Neuronal stem cell (in vitro differentiated cells): ENCODE measurements around the gene NDUFA6.
"Not testable (repeated sequence)": the region's sequence is repeated elsewhere in the genome, so short reads cannot be mapped to it uniquely, and the experiment has no call there.

ENCODE experiments used
- DNase-seq: peaks from one replicate; pipeline ENCODE4 v3.0.0-alpha.2; 2013; ENCODE audit warnings: low spot score
- H2AFZ ChIP-seq: one replicate; pipeline ENCODE4 v1.6.1; 2013; ENCODE audit warnings: mild to moderate bottlenecking, low read length, inconsistent platforms
- H2AK5ac ChIP-seq: 2 replicates; pipeline ENCODE4 v1.6.1; 2013; ENCODE audit warnings: low read depth, mild to moderate bottlenecking, inconsistent platforms, low read length, moderate library complexity, mixed read lengths
- H2BK120ac ChIP-seq: 2 replicates; pipeline ENCODE4 v1.6.1; 2013; ENCODE audit warnings: low read depth, mild to moderate bottlenecking, inconsistent platforms, low read length, moderate library complexity, mixed read lengths
- H2BK12ac ChIP-seq: one replicate; pipeline ENCODE4 v1.6.1; 2013; ENCODE audit warnings: low read length, inconsistent platforms
- H2BK15ac ChIP-seq: 2 replicates; pipeline ENCODE4 v1.6.1; 2013; ENCODE audit warnings: mild to moderate bottlenecking, low read length, inconsistent platforms, mixed read lengths
- H2BK5ac ChIP-seq: one replicate; pipeline ENCODE4 v1.6.1; 2013; ENCODE audit warnings: inconsistent platforms, mild to moderate bottlenecking, low read length, moderate library complexity
- H3K14ac ChIP-seq: one replicate; pipeline ENCODE4 v1.6.1; 2013; ENCODE audit warnings: low read length, inconsistent platforms
- H3K18ac ChIP-seq: 2 replicates; pipeline ENCODE4 v1.6.1; 2013; ENCODE audit warnings: low read length, inconsistent platforms
- H3K23ac ChIP-seq: 2 replicates; pipeline ENCODE4 v1.6.1; 2013; ENCODE audit warnings: low read depth, mild to moderate bottlenecking, mixed read lengths, low read length, inconsistent platforms; ENCODE audit not compliant: poor library complexity
- H3K27ac ChIP-seq: replicated peaks from 3 replicates; pipeline ENCODE4 v1.5.1; 2013; ENCODE audit warnings: low read length, inconsistent platforms
- H3K27me3 ChIP-seq, 3 experiments: 2 replicates each; pipeline ENCODE4 v1.6.1; 2013; ENCODE audit warnings: low read length in 3 of 3, mild to moderate bottlenecking in 2 of 3, inconsistent platforms in 1 of 3, low read depth in 1 of 3, mixed read lengths in 1 of 3, moderate library complexity in 1 of 3; ENCODE audit not compliant: control insufficient read depth in 3 of 3, insufficient read depth in 3 of 3
- H3K36me3 ChIP-seq, 2 donors: replicated peaks in 1 of 2; 2 replicates each; pipeline ENCODE4 v1.6.1; 2013; ENCODE audit warnings: low read length in 2 of 2; ENCODE audit not compliant: control insufficient read depth in 2 of 2, insufficient read depth in 2 of 2
- H3K4ac ChIP-seq: 2 replicates; pipeline ENCODE4 v1.6.1; 2013; ENCODE audit warnings: inconsistent platforms, mild to moderate bottlenecking, low read length, moderate library complexity
- H3K4me1 ChIP-seq, 2 donors: 1 replicate in 1 of 2; 2 replicates in 1 of 2; pipeline ENCODE4 v1.6.1; 2013; ENCODE audit warnings: low read length in 2 of 2, low read depth in 1 of 2; ENCODE audit not compliant: control insufficient read depth in 2 of 2, insufficient read depth in 1 of 2
- H3K4me2 ChIP-seq: one replicate; pipeline ENCODE4 v1.6.1; 2013; ENCODE audit warnings: mild to moderate bottlenecking, low read length, inconsistent platforms; ENCODE audit not compliant: insufficient read depth, poor library complexity, severe bottlenecking
- H3K4me3 ChIP-seq, 2 donors: 2 replicates each; pipeline ENCODE4 v1.5.1; 2013; ENCODE audit warnings: low read length in 2 of 2, mild to moderate bottlenecking in 2 of 2, inconsistent platforms in 1 of 2, moderate library complexity in 1 of 2
- H3K79me1 ChIP-seq: one replicate; pipeline ENCODE4 v1.6.1; 2013; ENCODE audit warnings: low read depth, mild to moderate bottlenecking, inconsistent platforms, low read length, moderate library complexity
- H3K9ac ChIP-seq: one replicate; pipeline ENCODE4 v1.6.1; 2013; ENCODE audit warnings: mild to moderate bottlenecking, low read depth, low read length, inconsistent platforms; ENCODE audit not compliant: poor library complexity
- H3K9me3 ChIP-seq, 2 donors: replicated peaks in 1 of 2; 2 replicates each; pipeline versions ENCODE3 to v1.6.1; 2013; ENCODE audit warnings: low read length in 2 of 2, mild to moderate bottlenecking in 2 of 2, inconsistent platforms in 1 of 2, low read depth in 1 of 2, mixed read lengths in 1 of 2, moderate library complexity in 1 of 2; ENCODE audit not compliant: control insufficient read depth in 2 of 2, insufficient read depth in 1 of 2
- H4K8ac ChIP-seq: one replicate; pipeline ENCODE4 v1.6.1; 2013; ENCODE audit warnings: low read depth, mild to moderate bottlenecking, inconsistent platforms, low read length, moderate library complexity
- H4K91ac ChIP-seq: one replicate; pipeline ENCODE4 v1.6.1; 2013; ENCODE audit warnings: low read length, low read depth, mild to moderate bottlenecking, inconsistent platforms; ENCODE audit not compliant: poor library complexity
- WGBS, 2 donors: extraction: QIAGEN DNeasy Blood & Tissue Kit; methylation state at CpG; one replicate each; pipeline ENCODE4 v1.1.7; 2013; ENCODE audit warnings: missing lambda C conversion rate in 2 of 2, mixed read lengths in 1 of 2; ENCODE audit not compliant: insufficient read length in 2 of 2, insufficient replicate concordance in 1 of 2; ENCODE audit errors: extremely low coverage in 2 of 2; 5-methylcytosine and 5-hydroxymethylcytosine counted together

NDUFA6 gene

GRCh38 chr22:42116848-42117424 lies 26.4 kb upstream of the NDUFA6 start:
- no peak overlapping the region for H2BK12ac ChIP-seq
- H2BK15ac ChIP-seq = no peak overlapping the region
- no peak overlapping the region for H3K4me2 ChIP-seq
- H2AFZ ChIP-seq = no peak overlapping the region
- H2BK5ac ChIP-seq = no peak overlapping the region
- peaks cover 0 to 2% (median 0%) of the 10 kb centered on the region in 3 experiments for H3K27me3 ChIP-seq
- no peak overlapping the region for H3K27ac ChIP-seq
- no peak overlapping the region for H3K18ac ChIP-seq
- H3K9me3 ChIP-seq = peaks cover 11 to 23% of the 10 kb centered on the region in 2 donors
- no peak overlapping the region for H2AK5ac ChIP-seq
- no peaks in the 10 kb centered on the region for H3K4me1 ChIP-seq
- peaks cover 0 to 3% of the 10 kb centered on the region in 2 donors for H3K36me3 ChIP-seq
- no CpG with 5 or more reads among the region's 4 CpGs for WGBS, 2 donors
- DNase-seq = no peak
- no peak overlapping the region for H4K8ac ChIP-seq
- H3K4me3 ChIP-seq = no peak overlapping the region
- no peak overlapping the region for H3K4ac ChIP-seq
- H3K23ac ChIP-seq = no peak overlapping the region
- H3K14ac ChIP-seq = no peak overlapping the region
- H4K91ac ChIP-seq = no peak overlapping the region
- H3K79me1 ChIP-seq = no peaks in the 10 kb centered on the region
- H3K9ac ChIP-seq = no peak overlapping the region
- no peak overlapping the region for H2BK120ac ChIP-seq

GRCh38 chr22:42115420-42115830 lies 24.9 kb upstream of the NDUFA6 start:
- H3K79me1 ChIP-seq, H4K8ac ChIP-seq, H2BK12ac ChIP-seq, H3K4me1 ChIP-seq, H2BK120ac ChIP-seq, H2AFZ ChIP-seq, H3K4me2 ChIP-seq, H3K23ac ChIP-seq, H3K36me3 ChIP-seq, H3K27me3 ChIP-seq, H3K27ac ChIP-seq, H3K14ac ChIP-seq, DNase-seq, H2BK15ac ChIP-seq, H2BK5ac ChIP-seq, H3K9ac ChIP-seq, H4K91ac ChIP-seq, H3K18ac ChIP-seq, H2AK5ac ChIP-seq, H3K4ac ChIP-seq: not testable (repeated sequence)
- 100% methylated on average over 3 of the region's 6 CpGs; no CpG with 5 or more reads in 1 of the 2 donors for WGBS, 2 donors
- H3K4me3 ChIP-seq = peak overlapping the region in 1 of 2 donors; percentile 67
- peaks cover 11 to 23% of the 10 kb centered on the region in 2 donors for H3K9me3 ChIP-seq

- H4K91ac ChIP-seq = no peak overlapping the region
- no peak overlapping the region for H2AFZ ChIP-seq
- H3K4me1 ChIP-seq = no peaks in the 10 kb centered on the region
- peaks cover 0 to 2% (median 0%) of the 10 kb centered on the region in 3 experiments for H3K27me3 ChIP-seq
- no peak overlapping the region for H4K8ac ChIP-seq
- H3K79me1 ChIP-seq = no peaks in the 10 kb centered on the region
- no peak overlapping the region for H2BK120ac ChIP-seq
- H3K36me3 ChIP-seq = peaks cover 0 to 3% of the 10 kb centered on the region in 2 donors
- H2AK5ac ChIP-seq = no peak overlapping the region
- H3K9me3 ChIP-seq = peaks cover 11 to 23% of the 10 kb centered on the region in 2 donors
- no peak overlapping the region for H2BK12ac ChIP-seq
- no peak overlapping the region for H3K9ac ChIP-seq
- H3K4me2 ChIP-seq = no peak overlapping the region
- no peak overlapping the region for H3K23ac ChIP-seq
- no peak overlapping the region for H3K14ac ChIP-seq
- no peak overlapping the region for H3K4ac ChIP-seq
- no peak for DNase-seq
- no peak overlapping the region for H3K27ac ChIP-seq
- H2BK15ac ChIP-seq = no peak overlapping the region
- no peak overlapping the region for H3K4me3 ChIP-seq
- H3K18ac ChIP-seq = no peak overlapping the region
- H2BK5ac ChIP-seq = no peak overlapping the region
- no CpG with 5 or more reads among the region's 7 CpGs for WGBS, 2 donors
Observed at GRCh38 chr22:42114721-42115120, 24.1 kb upstream of the NDUFA6 start.

GRCh38 chr22:42112793-42113192 lies 22.2 kb upstream of the NDUFA6 start:
- not testable (repeated sequence) for H3K79me1 ChIP-seq, H2BK120ac ChIP-seq, H2BK15ac ChIP-seq, H4K8ac ChIP-seq, DNase-seq, H3K27ac ChIP-seq, H2AFZ ChIP-seq, H3K18ac ChIP-seq, H3K36me3 ChIP-seq, H4K91ac ChIP-seq, H2BK12ac ChIP-seq, H3K4me2 ChIP-seq, H3K9ac ChIP-seq, H2BK5ac ChIP-seq, H3K23ac ChIP-seq, H2AK5ac ChIP-seq, H3K4ac ChIP-seq, H3K4me1 ChIP-seq, H3K27me3 ChIP-seq, H3K4me3 ChIP-seq, H3K14ac ChIP-seq
- H3K9me3 ChIP-seq = peaks cover 11 to 23% of the 10 kb centered on the region in 2 donors
- WGBS, 2 donors = no CpG with 5 or more reads among the region's 4 CpGs
